A549 (cell line): ENCODE data around the gene OR56A3.

Experiments
- CHD4 ChIP-seq: fragments of 200-600 bp; sonication (generic); IDR thresholded peaks from 2 replicates; pipeline ENCODE4 v1.6.1; 2016; ENCODE audit warnings: antibody characterized with exemption, mild to moderate bottlenecking, borderline replicate concordance
- HDAC2 ChIP-seq: fragments of 200-600 bp; sonication (generic); IDR thresholded peaks from 2 replicates; pipeline ENCODE4 v1.6.1; 2016
- MAFK ChIP-seq: fragments of 450-650 bp; IDR thresholded peaks from 2 replicates; pipeline ENCODE4 v1.6.1; 2014; ENCODE audit not compliant: partially characterized antibody
- MYC ChIP-seq: IDR thresholded peaks from 2 replicates; pipeline ENCODE4 v1.6.1; 2012; ENCODE audit warnings: mild to moderate bottlenecking, inconsistent platforms, low read length, improper control_type of control experiment, borderline replicate concordance
- NFE2L2 ChIP-seq: fragments of 150-350 bp; conservative IDR thresholded peaks from 2 replicates; pipeline ENCODE4 v1.6.1; 2014; ENCODE audit warnings: low read length
- POLR2A ChIP-seq: IDR thresholded peaks from 2 replicates; pipeline ENCODE4 v1.6.1; 2012; ENCODE audit warnings: mild to moderate bottlenecking, low read length
- RAD21 ChIP-seq, 2 experiments: fragments of >200 bp in 1 of 2; sonication (Bioruptor Twin) in 1 of 2; formaldehyde crosslinking in 1 of 2; IDR thresholded peaks in 1 of 2; conservative IDR thresholded peaks in 1 of 2; 2 replicates in 1 of 2; 3 replicates in 1 of 2; pipeline ENCODE4 v1.6.1; 2012 to 2018; ENCODE audit warnings: inconsistent platforms in 1 of 2
- ZC3H11A ChIP-seq: fragments of 450-650 bp; IDR thresholded peaks from 2 replicates; pipeline ENCODE4 v1.6.1; 2014; ENCODE audit warnings: antibody characterized with exemption, mild to moderate bottlenecking
- TF ChIP-seq, protein P1 (sequence below): fragments of 200-600 bp; sonication (generic); IDR thresholded peaks from 2 replicates; pipeline ENCODE4 v1.6.1; 2016; ENCODE audit warnings: antibody characterized with exemption, mild to moderate bottlenecking, moderate library complexity
- TF ChIP-seq, protein P2 (sequence below): fragments of >200 bp; sonication (Bioruptor Twin); formaldehyde crosslinking; IDR thresholded peaks from 3 replicates; pipeline ENCODE4 v1.5.1; 2016
- TF ChIP-seq, protein P3 (sequence below): fragments of >200 bp; sonication (Bioruptor Twin); formaldehyde crosslinking; IDR thresholded peaks from 3 replicates; pipeline ENCODE4 v1.6.1; 2016
- TF ChIP-seq, protein P4 (sequence below): fragments of 450-650 bp; IDR thresholded peaks from 2 replicates; pipeline ENCODE4 v1.6.1; 2014; ENCODE audit warnings: antibody characterized with exemption

DNA sequence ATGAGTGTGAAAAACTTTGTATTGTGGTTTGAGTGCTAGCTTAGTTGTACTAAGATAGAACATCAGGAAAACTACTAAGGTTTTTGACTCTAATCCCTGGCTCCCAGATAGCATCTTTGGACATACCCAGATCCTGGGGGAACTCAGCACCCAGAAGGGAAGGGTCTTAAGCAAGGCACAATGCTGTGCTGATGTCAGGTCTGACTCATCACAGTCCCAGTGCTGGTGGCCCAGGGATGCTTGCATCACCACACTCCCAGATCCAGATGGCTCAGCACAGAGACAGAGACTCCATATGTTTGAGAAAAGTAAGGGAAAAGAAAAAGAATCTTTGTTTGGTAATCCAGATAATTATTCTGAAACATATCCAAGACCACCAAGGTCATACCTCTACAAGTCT, 18.3 kb upstream of the OR56A3 start:
- TF ChIP-seq, protein P1, sequence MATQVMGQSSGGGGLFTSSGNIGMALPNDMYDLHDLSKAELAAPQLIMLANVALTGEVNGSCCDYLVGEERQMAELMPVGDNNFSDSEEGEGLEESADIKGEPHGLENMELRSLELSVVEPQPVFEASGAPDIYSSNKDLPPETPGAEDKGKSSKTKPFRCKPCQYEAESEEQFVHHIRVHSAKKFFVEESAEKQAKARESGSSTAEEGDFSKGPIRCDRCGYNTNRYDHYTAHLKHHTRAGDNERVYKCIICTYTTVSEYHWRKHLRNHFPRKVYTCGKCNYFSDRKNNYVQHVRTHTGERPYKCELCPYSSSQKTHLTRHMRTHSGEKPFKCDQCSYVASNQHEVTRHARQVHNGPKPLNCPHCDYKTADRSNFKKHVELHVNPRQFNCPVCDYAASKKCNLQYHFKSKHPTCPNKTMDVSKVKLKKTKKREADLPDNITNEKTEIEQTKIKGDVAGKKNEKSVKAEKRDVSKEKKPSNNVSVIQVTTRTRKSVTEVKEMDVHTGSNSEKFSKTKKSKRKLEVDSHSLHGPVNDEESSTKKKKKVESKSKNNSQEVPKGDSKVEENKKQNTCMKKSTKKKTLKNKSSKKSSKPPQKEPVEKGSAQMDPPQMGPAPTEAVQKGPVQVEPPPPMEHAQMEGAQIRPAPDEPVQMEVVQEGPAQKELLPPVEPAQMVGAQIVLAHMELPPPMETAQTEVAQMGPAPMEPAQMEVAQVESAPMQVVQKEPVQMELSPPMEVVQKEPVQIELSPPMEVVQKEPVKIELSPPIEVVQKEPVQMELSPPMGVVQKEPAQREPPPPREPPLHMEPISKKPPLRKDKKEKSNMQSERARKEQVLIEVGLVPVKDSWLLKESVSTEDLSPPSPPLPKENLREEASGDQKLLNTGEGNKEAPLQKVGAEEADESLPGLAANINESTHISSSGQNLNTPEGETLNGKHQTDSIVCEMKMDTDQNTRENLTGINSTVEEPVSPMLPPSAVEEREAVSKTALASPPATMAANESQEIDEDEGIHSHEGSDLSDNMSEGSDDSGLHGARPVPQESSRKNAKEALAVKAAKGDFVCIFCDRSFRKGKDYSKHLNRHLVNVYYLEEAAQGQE, result no peak
- TF ChIP-seq, protein P2, sequence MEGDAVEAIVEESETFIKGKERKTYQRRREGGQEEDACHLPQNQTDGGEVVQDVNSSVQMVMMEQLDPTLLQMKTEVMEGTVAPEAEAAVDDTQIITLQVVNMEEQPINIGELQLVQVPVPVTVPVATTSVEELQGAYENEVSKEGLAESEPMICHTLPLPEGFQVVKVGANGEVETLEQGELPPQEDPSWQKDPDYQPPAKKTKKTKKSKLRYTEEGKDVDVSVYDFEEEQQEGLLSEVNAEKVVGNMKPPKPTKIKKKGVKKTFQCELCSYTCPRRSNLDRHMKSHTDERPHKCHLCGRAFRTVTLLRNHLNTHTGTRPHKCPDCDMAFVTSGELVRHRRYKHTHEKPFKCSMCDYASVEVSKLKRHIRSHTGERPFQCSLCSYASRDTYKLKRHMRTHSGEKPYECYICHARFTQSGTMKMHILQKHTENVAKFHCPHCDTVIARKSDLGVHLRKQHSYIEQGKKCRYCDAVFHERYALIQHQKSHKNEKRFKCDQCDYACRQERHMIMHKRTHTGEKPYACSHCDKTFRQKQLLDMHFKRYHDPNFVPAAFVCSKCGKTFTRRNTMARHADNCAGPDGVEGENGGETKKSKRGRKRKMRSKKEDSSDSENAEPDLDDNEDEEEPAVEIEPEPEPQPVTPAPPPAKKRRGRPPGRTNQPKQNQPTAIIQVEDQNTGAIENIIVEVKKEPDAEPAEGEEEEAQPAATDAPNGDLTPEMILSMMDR, result no peak
- TF ChIP-seq NFE2L2 (no peak), HDAC2 (no peak), MYC (no peak), CHD4 (no peak), MAFK (no peak), ZC3H11A (no peak), POLR2A (no peak), RAD21 (conservative IDR thresholded peaks at IDR 0.05 in 1 of 2, IDR thresholded peaks at IDR 0.05 in 1 of 2) (no peak)
- TF ChIP-seq, protein P3, sequence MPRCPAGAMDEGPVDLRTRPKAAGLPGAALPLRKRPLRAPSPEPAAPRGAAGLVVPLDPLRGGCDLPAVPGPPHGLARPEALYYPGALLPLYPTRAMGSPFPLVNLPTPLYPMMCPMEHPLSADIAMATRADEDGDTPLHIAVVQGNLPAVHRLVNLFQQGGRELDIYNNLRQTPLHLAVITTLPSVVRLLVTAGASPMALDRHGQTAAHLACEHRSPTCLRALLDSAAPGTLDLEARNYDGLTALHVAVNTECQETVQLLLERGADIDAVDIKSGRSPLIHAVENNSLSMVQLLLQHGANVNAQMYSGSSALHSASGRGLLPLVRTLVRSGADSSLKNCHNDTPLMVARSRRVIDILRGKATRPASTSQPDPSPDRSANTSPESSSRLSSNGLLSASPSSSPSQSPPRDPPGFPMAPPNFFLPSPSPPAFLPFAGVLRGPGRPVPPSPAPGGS, result no peak
- TF ChIP-seq, protein P4, sequence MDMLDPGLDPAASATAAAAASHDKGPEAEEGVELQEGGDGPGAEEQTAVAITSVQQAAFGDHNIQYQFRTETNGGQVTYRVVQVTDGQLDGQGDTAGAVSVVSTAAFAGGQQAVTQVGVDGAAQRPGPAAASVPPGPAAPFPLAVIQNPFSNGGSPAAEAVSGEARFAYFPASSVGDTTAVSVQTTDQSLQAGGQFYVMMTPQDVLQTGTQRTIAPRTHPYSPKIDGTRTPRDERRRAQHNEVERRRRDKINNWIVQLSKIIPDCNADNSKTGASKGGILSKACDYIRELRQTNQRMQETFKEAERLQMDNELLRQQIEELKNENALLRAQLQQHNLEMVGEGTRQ, result no peak
